Keratinocyte (primary cell): Measurements from ENCODE around the gene SFXN2. TPM values are rescaled to one million over a fixed set of nuclear protein-coding genes. Genes with fewer than 3 reads are reported as not detected.

Source experiments
- DNase-seq: peaks from one replicate; pipeline ENCODE4 v3.0.0-alpha.2; 2011; ENCODE audit warnings: low read depth, missing footprints, low spot score
- FAIRE-seq: peaks from 2 replicates; lab custom pipeline; 2011; peaks lifted over from hg19 to GRCh38; lab: Jason Lieb, UNC
- H2AFZ ChIP-seq: 2 replicates; pipeline ENCODE4 v1.6.0; 2012; ENCODE audit warnings: low read length, control low read depth, inconsistent platforms; ENCODE audit not compliant: control insufficient read depth
- H3K27ac ChIP-seq: 2 replicates; pipeline ENCODE4 v1.5.1; 2011; ENCODE audit warnings: low read length; ENCODE audit not compliant: control insufficient read depth, insufficient read depth
- H3K27me3 ChIP-seq: 3 replicates; pipeline ENCODE4 v1.6.0; 2011; ENCODE audit warnings: low read length; ENCODE audit not compliant: control insufficient read depth, insufficient read depth; ENCODE audit errors: extremely low read depth
- H3K36me3 ChIP-seq, 2 experiments: 2 replicates in 1 of 2; 3 replicates in 1 of 2; pipeline ENCODE4 v1.5.1; 2011; ENCODE audit warnings: low read length in 2 of 2, mild to moderate bottlenecking in 1 of 2; ENCODE audit not compliant: control insufficient read depth in 2 of 2, insufficient read depth in 2 of 2; ENCODE audit errors: extremely low read depth in 1 of 2
- H3K4me1 ChIP-seq: 3 replicates; pipeline ENCODE4 v1.5.1; 2011; ENCODE audit warnings: low read length; ENCODE audit not compliant: control insufficient read depth, insufficient read depth; ENCODE audit errors: extremely low read depth
- H3K4me2 ChIP-seq: 3 replicates; pipeline ENCODE4 v1.6.0; 2011; ENCODE audit warnings: low read depth, low read length; ENCODE audit not compliant: control insufficient read depth, insufficient read depth; ENCODE audit errors: extremely low read depth
- H3K4me3 ChIP-seq, 3 experiments: fragments of 200-600 bp in 1 of 3; sonication (generic) in 1 of 3; 2 replicates in 2 of 3; 3 replicates in 1 of 3; pipeline ENCODE4 v1.5.1; 2011 to 2016; ENCODE audit warnings: low read length in 3 of 3, mild to moderate bottlenecking in 3 of 3, control low read depth in 2 of 3, inconsistent platforms in 1 of 3, low read depth in 1 of 3, mixed read lengths in 1 of 3, mixed run types in 1 of 3, moderate library complexity in 1 of 3; ENCODE audit not compliant: control insufficient read depth in 2 of 3, insufficient read depth in 2 of 3; ENCODE audit errors: extremely low read depth in 1 of 3
- H3K79me2 ChIP-seq: 2 replicates; pipeline ENCODE4 v1.6.0; 2012; ENCODE audit warnings: low read length; ENCODE audit not compliant: control insufficient read depth, insufficient read depth
- H3K9ac ChIP-seq: 3 replicates; pipeline ENCODE4 v1.6.0; 2011; ENCODE audit warnings: low read length; ENCODE audit not compliant: control insufficient read depth, insufficient read depth; ENCODE audit errors: extremely low read depth
- H3K9me1 ChIP-seq: 3 replicates; pipeline ENCODE4 v1.6.0; 2011; ENCODE audit warnings: low read length; ENCODE audit not compliant: control insufficient read depth, insufficient read depth; ENCODE audit errors: extremely low read depth
- H3K9me3 ChIP-seq: 2 replicates; pipeline ENCODE4 v1.5.1; 2012; ENCODE audit warnings: low read depth, low read length; ENCODE audit not compliant: control insufficient read depth
- H4K20me1 ChIP-seq: 3 replicates; pipeline ENCODE4 v1.6.0; 2011; ENCODE audit warnings: low read length; ENCODE audit not compliant: control insufficient read depth, insufficient read depth; ENCODE audit errors: extremely low read depth
- EZH2 ChIP-seq: IDR thresholded peaks from one replicate; pipeline ENCODE4 v1.6.1; 2012; ENCODE audit warnings: inconsistent platforms, mild to moderate bottlenecking, low read length, moderate library complexity
- dilution Hi-C: fragments of 300-500 bp; cut with MboI; formaldehyde crosslinking; loops from one replicate; pipeline ENCODE4 v1.7.0; 2020; ENCODE audit warnings: low sequenced_read_pairs; ENCODE audit not compliant: extremely low pct_ligation_motif_present
- polyA plus RNA-seq, 5 experiments: library from polyadenylated mRNA; depleted of rRNA in 3 of 5; stranded (reverse) in 3 of 5; stranded (forward) in 1 of 5; unstranded in 1 of 5; fragments of >200 nt; gene quantifications; 1 replicate in 1 of 5; 2 replicates in 3 of 5; 3 replicates in 1 of 5; pipeline versions ENCODE4 v1.2.1 to v1.2.3, GENCODE V29; 2011 to 2012; ENCODE audit warnings: missing spikeins in 2 of 5, low read depth in 1 of 5, low replicate concordance in 1 of 5
- TF ChIP-seq, protein P1 (sequence below), 3 experiments: IDR thresholded peaks in 1 of 3; conservative IDR thresholded peaks in 1 of 3; optimal IDR thresholded peaks in 1 of 3; 2 replicates in 2 of 3; 3 replicates in 1 of 3; pipeline versions ENCODE3 to v1.5.1; 2011; ENCODE audit warnings: low read length in 3 of 3, mild to moderate bottlenecking in 3 of 3, moderate library complexity in 2 of 3, control low read depth in 1 of 3, inconsistent platforms in 1 of 3; ENCODE audit not compliant: insufficient read depth in 2 of 3; ENCODE audit errors: extremely low read depth in 1 of 3

SFXN2 gene
- polyA plus RNA-seq, 1 donor (not counting 4 experiments of a cell fraction or from before 2014, with no cell fraction given), result 5.0 TPM

GRCh38 chr10:102668326-102669107 is 45.9 kb upstream of the SFXN2 start:
- dilution Hi-C loops, result no loop called here
- no peak overlapping the region for H3K4me3 ChIP-seq
- H3K27ac ChIP-seq, result no peak overlapping the region

GRCh38 chr10:102669206-102670064 is 45.0 kb upstream of the SFXN2 start:
- Histone ChIP-seq H3K9ac (no peak overlapping the region), H3K79me2 (no peaks in the 10 kb centered on the region), H2AFZ (no peak overlapping the region), H4K20me1 (no peaks in the 10 kb centered on the region), H3K4me1 (peaks cover 18% of the 10 kb centered on the region), H3K4me2 (no peak overlapping the region), H3K27me3 (no peaks in the 10 kb centered on the region), H3K9me3 (no peaks in the 10 kb centered on the region), H3K9me1 (no peaks in the 10 kb centered on the region), H3K36me3 (no peaks in the 10 kb centered on the region), H3K27ac (no peak overlapping the region), H3K4me3 (no peak overlapping the region)
- dilution Hi-C loops, result no loop called here
- no peak for TF ChIP-seq EZH2
- TF ChIP-seq, protein P1, sequence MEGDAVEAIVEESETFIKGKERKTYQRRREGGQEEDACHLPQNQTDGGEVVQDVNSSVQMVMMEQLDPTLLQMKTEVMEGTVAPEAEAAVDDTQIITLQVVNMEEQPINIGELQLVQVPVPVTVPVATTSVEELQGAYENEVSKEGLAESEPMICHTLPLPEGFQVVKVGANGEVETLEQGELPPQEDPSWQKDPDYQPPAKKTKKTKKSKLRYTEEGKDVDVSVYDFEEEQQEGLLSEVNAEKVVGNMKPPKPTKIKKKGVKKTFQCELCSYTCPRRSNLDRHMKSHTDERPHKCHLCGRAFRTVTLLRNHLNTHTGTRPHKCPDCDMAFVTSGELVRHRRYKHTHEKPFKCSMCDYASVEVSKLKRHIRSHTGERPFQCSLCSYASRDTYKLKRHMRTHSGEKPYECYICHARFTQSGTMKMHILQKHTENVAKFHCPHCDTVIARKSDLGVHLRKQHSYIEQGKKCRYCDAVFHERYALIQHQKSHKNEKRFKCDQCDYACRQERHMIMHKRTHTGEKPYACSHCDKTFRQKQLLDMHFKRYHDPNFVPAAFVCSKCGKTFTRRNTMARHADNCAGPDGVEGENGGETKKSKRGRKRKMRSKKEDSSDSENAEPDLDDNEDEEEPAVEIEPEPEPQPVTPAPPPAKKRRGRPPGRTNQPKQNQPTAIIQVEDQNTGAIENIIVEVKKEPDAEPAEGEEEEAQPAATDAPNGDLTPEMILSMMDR (optimal IDR thresholded peaks at IDR 0.05 in 1 of 3, IDR thresholded peaks at IDR 0.05 in 1 of 3, conservative IDR thresholded peaks at IDR 0.05 in 1 of 3; ENCODE audit: extremely low read depth in 1 of 3, insufficient read depth in 2 of 3, low read length in 3 of 3), result peak; percentile 16 to 62 (median 33)
- no peak for DNase-seq
- no peak for FAIRE-seq

More at GRCh38 chr10:102668326-102669107, 45.9 kb upstream of the SFXN2 start:
- Histone ChIP-seq H2AFZ (no peak overlapping the region), H3K9me3 (no peaks in the 10 kb centered on the region), H3K9ac (no peak overlapping the region), H4K20me1 (no peaks in the 10 kb centered on the region), H3K27me3 (no peaks in the 10 kb centered on the region), H3K36me3 (no peaks in the 10 kb centered on the region), H3K9me1 (no peaks in the 10 kb centered on the region), H3K4me2 (no peak overlapping the region), H3K4me1 (peaks cover 9% of the 10 kb centered on the region), H3K79me2 (no peaks in the 10 kb centered on the region)
- no peak for DNase-seq
- FAIRE-seq, result no peak
- TF ChIP-seq EZH2, result no peak
- TF ChIP-seq, protein P1 (optimal IDR thresholded peaks at IDR 0.05 in 1 of 3, IDR thresholded peaks at IDR 0.05 in 1 of 3, conservative IDR thresholded peaks at IDR 0.05 in 1 of 3; ENCODE audit: extremely low read depth in 1 of 3, insufficient read depth in 2 of 3, low read length in 3 of 3), result no peak
